ENCODE data around the gene CDC5L.

GRCh38 chr6:44373787-44374186 is 13.7 kb upstream of the CDC5L start:
- TF ChIP-seq EZH2 (IDR thresholded peaks at IDR 0.05; ENCODE audit: low read length), result no peak
- TF ChIP-seq, protein P1, sequence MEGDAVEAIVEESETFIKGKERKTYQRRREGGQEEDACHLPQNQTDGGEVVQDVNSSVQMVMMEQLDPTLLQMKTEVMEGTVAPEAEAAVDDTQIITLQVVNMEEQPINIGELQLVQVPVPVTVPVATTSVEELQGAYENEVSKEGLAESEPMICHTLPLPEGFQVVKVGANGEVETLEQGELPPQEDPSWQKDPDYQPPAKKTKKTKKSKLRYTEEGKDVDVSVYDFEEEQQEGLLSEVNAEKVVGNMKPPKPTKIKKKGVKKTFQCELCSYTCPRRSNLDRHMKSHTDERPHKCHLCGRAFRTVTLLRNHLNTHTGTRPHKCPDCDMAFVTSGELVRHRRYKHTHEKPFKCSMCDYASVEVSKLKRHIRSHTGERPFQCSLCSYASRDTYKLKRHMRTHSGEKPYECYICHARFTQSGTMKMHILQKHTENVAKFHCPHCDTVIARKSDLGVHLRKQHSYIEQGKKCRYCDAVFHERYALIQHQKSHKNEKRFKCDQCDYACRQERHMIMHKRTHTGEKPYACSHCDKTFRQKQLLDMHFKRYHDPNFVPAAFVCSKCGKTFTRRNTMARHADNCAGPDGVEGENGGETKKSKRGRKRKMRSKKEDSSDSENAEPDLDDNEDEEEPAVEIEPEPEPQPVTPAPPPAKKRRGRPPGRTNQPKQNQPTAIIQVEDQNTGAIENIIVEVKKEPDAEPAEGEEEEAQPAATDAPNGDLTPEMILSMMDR (optimal IDR thresholded peaks at IDR 0.05 in 1 of 3, IDR thresholded peaks at IDR 0.05 in 1 of 3, conservative IDR thresholded peaks at IDR 0.05 in 1 of 3; ENCODE audit: extremely low read depth in 1 of 3, insufficient read depth in 2 of 3, low read length in 3 of 3), result no peak
